ENCODE data around the gene MRPS33.
A peak's percentile ranks its signal among the peaks of the same experiment; 100 is the strongest.

MRPS33 gene

GRCh38 chr7:140972876-140973829 is 41.6 kb downstream of the MRPS33 start (continued):
- no peak for TF ChIP-seq ZBTB44 (tag by site-specific recombination; IDR thresholded peaks at IDR 0.05)
- TF ChIP-seq ZBTB8A (tag by site-specific recombination; IDR thresholded peaks at IDR 0.05): peak; percentile 58
- peak; percentile 66 for TF ChIP-seq GLIS1 (tag by site-specific recombination; IDR thresholded peaks at IDR 0.05)
- peak; percentile 59; the same call in 1 of the 2 replicates for TF ChIP-seq SCRT2 (tag by site-specific recombination; IDR thresholded peaks at IDR 0.05)
- no peak for TF ChIP-seq ZNF175 (tag by site-specific recombination; IDR thresholded peaks at IDR 0.05)
- TF ChIP-seq ZNF785 (tag by site-specific recombination; IDR thresholded peaks at IDR 0.05): no peak

GRCh38 chr7:140972344-140972743 is 42.4 kb downstream of the MRPS33 start:
- Histone ChIP-seq H3K36me3 (ENCODE audit: control insufficient read depth in 2 of 2, insufficient read depth in 1 of 2, low read length in 2 of 2) (no peaks in the 10 kb centered on the region), H3K27ac (ENCODE audit: extremely low read depth, low read depth, low read length) (no peak overlapping the region), H3K4me3 (ENCODE audit: low read depth, low read length) (no peak overlapping the region), H3K4me1 (ENCODE audit: control insufficient read depth, insufficient read depth, low read length) (no peaks in the 10 kb centered on the region; the same call in 1 of the 2 replicates), H3K9me3 (ENCODE audit: control insufficient read depth, insufficient read depth, low read depth, low read length) (no peaks in the 10 kb centered on the region)
- POLR2A ChIA-PET: no interaction called here
- TF ChIP-seq ZNF777 (tag by site-specific recombination; IDR thresholded peaks at IDR 0.05; ENCODE audit: borderline replicate concordance) (no peak), ZNF2 (tag by site-specific recombination; IDR thresholded peaks at IDR 0.05) (no peak), ZNF639 (tag by site-specific recombination; IDR thresholded peaks at IDR 0.05) (no peak), ZNF530 (tag by site-specific recombination; IDR thresholded peaks at IDR 0.05; ENCODE audit: low read depth) (no peak), ATF2 (tag by site-specific recombination; IDR thresholded peaks at IDR 0.05; ENCODE audit: low read depth) (no peak), INSM2 (tag by site-specific recombination; IDR thresholded peaks at IDR 0.05) (no peak), ZNF580 (tag by site-specific recombination; IDR thresholded peaks at IDR 0.05) (no peak), ZNF23 (tag by site-specific recombination; IDR thresholded peaks at IDR 0.05; ENCODE audit: borderline replicate concordance) (no peak), ZNF548 (tag by site-specific recombination; IDR thresholded peaks at IDR 0.05) (no peak), ZBTB21 (tag by site-specific recombination; IDR thresholded peaks at IDR 0.05) (no peak), ZNF350 (tag by site-specific recombination; IDR thresholded peaks at IDR 0.05) (no peak), ZNF404 (tag by site-specific recombination; IDR thresholded peaks at IDR 0.05) (no peak), ZNF398 (tag by site-specific recombination; IDR thresholded peaks at IDR 0.05) (no peak), ZNF704 (tag by site-specific recombination; IDR thresholded peaks at IDR 0.05) (no peak), ZSCAN30 (tag by site-specific recombination; IDR thresholded peaks at IDR 0.05) (no peak), YY1 (tag by site-specific recombination; IDR thresholded peaks at IDR 0.05) (no peak), ZNF138 (tag by site-specific recombination; IDR thresholded peaks at IDR 0.05; ENCODE audit: borderline replicate concordance) (no peak), ZBTB1 (tag by site-specific recombination; IDR thresholded peaks at IDR 0.05) (no peak), ZNF24 (tag by site-specific recombination; IDR thresholded peaks at IDR 0.05) (no peak)
- CTCF ChIA-PET: no interaction called here
